HG03159 (cell line): ENCODE results near the gene ZIM2.

Source experiments
- ATAC-seq: cut with Tn5 transposase; IDR thresholded peaks from one replicate; pipeline ENCODE4 v1.9.1; 2021; ENCODE audit warnings: mild to moderate bottlenecking, moderate library complexity; ENCODE audit not compliant: unreplicated experiment

Gene ZIM2

GRCh38 chr19:56811480-56811879 lies 29.0 kb downstream of the ZIM2 start:
- ATAC-seq = no peak

- no peak for ATAC-seq
These were observed 30.3 kb downstream of the ZIM2 start for GRCh38 chr19:56810260-56810659.

- ATAC-seq = no peak
These were observed 31.7 kb downstream of the ZIM2 start for GRCh38 chr19:56808717-56809392.

- ATAC-seq = no peak
These were observed 33.9 kb downstream of the ZIM2 start for GRCh38 chr19:56806639-56807038.

GRCh38 chr19:56778351-56778750 lies 62.2 kb downstream of the ZIM2 start:
- no peak for ATAC-seq

- ATAC-seq = no peak
These were observed 70.9 kb downstream of the ZIM2 start for GRCh38 chr19:56769650-56770049.

- ATAC-seq = no peak
These were observed 75.4 kb downstream of the ZIM2 start for GRCh38 chr19:56765137-56765536.

- no peak for ATAC-seq
These were observed 76.3 kb downstream of the ZIM2 start for GRCh38 chr19:56764196-56764695.

- ATAC-seq = no peak
These were observed 79.7 kb downstream of the ZIM2 start for GRCh38 chr19:56760842-56761241.

- no peak for ATAC-seq
These were observed 81.0 kb downstream of the ZIM2 start for GRCh38 chr19:56759531-56759930.

- ATAC-seq = no peak
These were observed 89.4 kb downstream of the ZIM2 start for GRCh38 chr19:56751078-56751489.

GRCh38 chr19:56750658-56751057 lies 89.9 kb downstream of the ZIM2 start:
- ATAC-seq = no peak

GRCh38 chr19:56748378-56748777 lies 92.1 kb downstream of the ZIM2 start:
- ATAC-seq = no peak

- no peak for ATAC-seq
These were observed 94.2 kb downstream of the ZIM2 start for GRCh38 chr19:56746367-56746766.

- no peak for ATAC-seq
These were observed 100.0 kb downstream of the ZIM2 start for GRCh38 chr19:56740501-56740900.

- no peak for ATAC-seq
These were observed 104.0 kb downstream of the ZIM2 start for GRCh38 chr19:56736571-56736970.

GRCh38 chr19:56732976-56733375 lies 107.5 kb downstream of the ZIM2 start:
- no peak for ATAC-seq

- no peak for ATAC-seq
These were observed 112.8 kb downstream of the ZIM2 start for GRCh38 chr19:56727677-56728076.

GRCh38 chr19:56725829-56726424 lies 114.6 kb downstream of the ZIM2 start:
- ATAC-seq = no peak
